OCI-M2 (cell line): ENCODE results near the gene SALL3.

Source experiments
- DNase-seq: peaks from one replicate; lab custom pipeline; 2025; ENCODE audit not compliant: unreplicated experiment; lab: John Stamatoyannopoulos, UW

SALL3 gene

GRCh38 chr18:78980279-78980771 is 707 bp downstream of the SALL3 start:
- no peak for DNase-seq

GRCh38 chr18:78980777-78981380 is 1.3 kb downstream of the SALL3 start:
- DNase-seq: no peak

- DNase-seq: no peak
Observed at GRCh38 chr18:78981394-78981831, 1.8 kb downstream of the SALL3 start.

GRCh38 chr18:78981989-78982620 is 2.5 kb downstream of the SALL3 start:
- DNase-seq: no peak

- DNase-seq: no peak
Observed at GRCh38 chr18:78983512-78983911, 3.9 kb downstream of the SALL3 start.

GRCh38 chr18:78984941-78985784 is 5.5 kb downstream of the SALL3 start:
- no peak for DNase-seq

- DNase-seq: no peak
Observed at GRCh38 chr18:78986018-78986481, 6.4 kb downstream of the SALL3 start.

GRCh38 chr18:78991446-78991845 is 11.8 kb downstream of the SALL3 start:
- no peak for DNase-seq

- DNase-seq: no peak
Observed at GRCh38 chr18:78992041-78993011, 12.7 kb downstream of the SALL3 start.

- DNase-seq: no peak
Observed at GRCh38 chr18:78993014-78993926, 13.7 kb downstream of the SALL3 start.

- DNase-seq: no peak
Observed at GRCh38 chr18:78994000-78994399, 14.4 kb downstream of the SALL3 start.

GRCh38 chr18:78994531-78994930 is 14.9 kb downstream of the SALL3 start:
- no peak for DNase-seq

GRCh38 chr18:78994977-78995582 is 15.5 kb downstream of the SALL3 start:
- no peak for DNase-seq

GRCh38 chr18:78995740-78996395 is 16.2 kb downstream of the SALL3 start:
- no peak for DNase-seq

GRCh38 chr18:78996741-78997490 is 17.3 kb downstream of the SALL3 start:
- DNase-seq: no peak

- DNase-seq: no peak
Observed at GRCh38 chr18:78998371-78999071, 18.9 kb downstream of the SALL3 start.

- DNase-seq: no peak
Observed at GRCh38 chr18:78999939-79000338, 20.3 kb downstream of the SALL3 start.
